Epithelial cell of proximal tubule (primary cell): Measurements from ENCODE around the gene COG5. TPM values are rescaled to one million over a fixed set of nuclear protein-coding genes. Genes with fewer than 3 reads are reported as not detected.
A peak's percentile ranks its signal among the peaks of the same experiment; 100 is the strongest.

ENCODE experiments used
- DNase-seq: peaks from one replicate; pipeline ENCODE4 v3.0.0-alpha.2; 2011; ENCODE audit warnings: low read depth
- H3K4me3 ChIP-seq: 2 replicates; pipeline ENCODE4 v1.5.1; 2011; ENCODE audit warnings: low read depth, mild to moderate bottlenecking, low read length
- CTCF ChIP-seq: conservative IDR thresholded peaks from 2 replicates; pipeline ENCODE4 v1.5.1; 2012; ENCODE audit warnings: low read depth, mild to moderate bottlenecking, low read length
- total RNA-seq: library from RNA; depleted of rRNA; stranded (reverse); fragments of >200 nt; gene quantifications from 2 replicates; pipeline ENCODE4 v1.2.3, GENCODE V29; 2015

Gene COG5
- total RNA-seq, 1 donor from 2014 or later: 31.4 TPM

DNA sequence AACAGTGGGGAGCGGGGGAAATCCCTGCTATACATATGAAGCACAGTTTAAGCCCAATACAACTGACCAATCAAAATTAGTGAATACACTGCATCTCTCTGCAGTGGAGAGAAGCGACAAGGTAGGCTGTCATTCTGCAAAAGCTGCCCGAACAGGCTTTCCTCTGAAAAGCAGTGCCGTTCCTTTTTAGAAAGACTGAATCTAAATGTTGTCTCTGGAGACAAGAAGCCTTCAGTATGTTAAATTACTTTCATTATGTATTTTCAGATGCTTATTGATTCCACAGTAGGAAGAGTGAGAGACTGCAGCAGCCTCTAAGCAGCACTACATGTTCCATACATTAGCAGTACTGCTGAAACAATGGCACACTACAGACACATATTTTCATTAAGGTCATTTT lies 93.8 kb downstream of the COG5 start, which contains the start of gene GPR22:
TSS of gene GPR22 (plus strand) at position 129 of the 400 bp plus-strand sequence. CDS start 4,004 bp downstream, outside the sequence.
- H3K4me3 ChIP-seq: no peak within 1 kb of the TSS
- DNase-seq: no peak
- no peak for TF ChIP-seq CTCF

GRCh38 chr7:107468824-107469223 lies 94.9 kb downstream of the COG5 start:
- H3K4me3 ChIP-seq: no peak overlapping the region
- no peak for TF ChIP-seq CTCF
- no peak for DNase-seq

- TF ChIP-seq CTCF: no peak
- no peak for DNase-seq
- H3K4me3 ChIP-seq: no peak overlapping the region
These were observed 95.7 kb downstream of the COG5 start for GRCh38 chr7:107467972-107468371.

GRCh38 chr7:107464666-107465226 lies 99.0 kb downstream of the COG5 start:
- no peak overlapping the region for H3K4me3 ChIP-seq
- TF ChIP-seq CTCF: no peak
- DNase-seq: no peak

DNA sequence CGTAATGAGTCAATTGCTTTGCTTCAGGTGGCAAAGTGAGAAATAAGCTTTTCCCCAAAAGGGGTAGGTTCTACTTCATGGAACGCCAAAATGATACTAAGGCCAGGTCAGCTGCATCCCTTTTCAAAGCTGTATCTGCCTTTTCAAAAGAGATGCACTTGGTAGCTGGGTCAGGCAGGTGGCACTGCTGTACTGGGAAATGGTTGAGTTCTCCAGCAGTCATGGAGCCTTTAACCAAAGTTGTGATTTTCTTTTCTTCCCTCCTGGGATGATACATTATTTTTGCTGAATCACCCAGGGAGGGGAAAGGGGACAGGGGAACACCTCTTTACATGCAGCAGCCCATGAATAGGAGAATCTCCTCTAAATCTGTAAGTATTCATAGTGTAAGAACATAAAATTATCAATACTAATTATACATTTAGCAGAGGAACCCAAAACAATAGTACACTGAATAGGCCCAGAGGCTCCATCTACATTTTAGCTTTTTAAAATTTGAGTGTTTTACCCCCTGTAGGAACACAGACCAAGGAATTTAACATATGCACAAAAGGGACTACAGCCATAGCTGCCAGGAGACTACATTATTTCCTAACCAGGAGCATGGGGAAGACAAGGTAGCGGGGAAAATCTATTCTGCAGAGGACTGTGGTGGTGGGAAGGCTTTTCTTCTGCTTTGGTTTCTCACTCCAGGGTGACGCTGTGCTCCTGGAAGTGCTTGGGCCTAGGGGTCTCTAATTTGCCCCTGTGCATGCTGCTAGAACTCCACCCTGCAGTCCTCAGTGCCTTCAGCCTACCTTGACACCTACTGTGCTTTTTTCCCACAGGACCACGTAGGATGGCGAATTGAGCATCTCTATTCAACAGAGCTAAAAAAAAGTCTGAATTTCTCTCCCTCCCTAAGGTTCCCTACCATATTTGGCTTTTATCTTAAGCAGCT lies 100.3 kb downstream of the COG5 start:
- TF ChIP-seq CTCF: peak; percentile 96
- DNase-seq: peak; percentile 9
- no peak overlapping the region for H3K4me3 ChIP-seq

DNA sequence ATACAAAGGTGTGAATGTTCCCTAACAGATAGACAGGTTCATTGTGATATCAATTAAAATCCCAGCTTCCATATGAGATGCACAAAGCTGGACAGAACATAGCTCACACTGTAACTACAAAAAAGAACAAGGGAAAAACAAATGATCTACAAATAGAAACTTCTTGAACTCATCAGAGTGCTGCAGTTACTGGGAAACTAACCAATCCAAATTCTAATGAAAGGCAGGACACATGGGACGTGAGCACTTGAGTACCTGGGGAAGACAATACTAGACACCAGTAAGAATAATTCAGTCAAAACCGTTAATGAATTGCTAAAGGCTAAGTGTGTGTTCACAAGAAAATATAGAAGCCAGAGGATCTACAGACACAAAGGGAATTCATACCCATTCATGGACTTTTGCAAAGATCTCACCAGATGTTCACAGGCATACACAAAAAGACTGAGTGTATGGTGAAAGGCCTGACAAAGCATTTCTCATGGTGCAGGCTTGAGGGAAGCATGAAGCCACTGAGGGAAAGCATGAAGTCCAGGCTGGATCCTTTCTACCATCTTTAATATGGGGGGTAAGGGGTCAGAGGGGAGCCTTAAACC lies 101.7 kb downstream of the COG5 start:
- TF ChIP-seq CTCF: no peak
- H3K4me3 ChIP-seq: no peak overlapping the region
- DNase-seq: no peak
